GM18502 (cell line): ENCODE results near the gene TCEAL6.
"Not testable (repeated sequence)": the region's sequence is repeated elsewhere in the genome, so short reads cannot be mapped to it uniquely, and the experiment has no call there.

Experiments used
- ATAC-seq: cut with Tn5 transposase; IDR thresholded peaks from one replicate; pipeline ENCODE4 v1.9.1; 2021; ENCODE audit warnings: mild to moderate bottlenecking; ENCODE audit not compliant: unreplicated experiment, poor library complexity

Gene TCEAL6

GRCh38 chrX:102142274-102142673, at the start of gene TCEAL6:
Gene TCEAL6 (minus strand): TSS chrX:102142481.
- not testable (repeated sequence) for ATAC-seq

- no peak for ATAC-seq
Measured at GRCh38 chrX:102185967-102186720, 43.9 kb upstream of the TCEAL6 start.

- ATAC-seq: peak; percentile 98
Measured at GRCh38 chrX:102155806-102156179, 13.5 kb upstream of the TCEAL6 start, which contains the start of gene BEX5. Gene BEX5 (minus strand): TSS chrX:102155977. CDS start chrX:102154265, 1,712 bp downstream.

- peak; percentile 48 for ATAC-seq
Measured at GRCh38 chrX:102154900-102155805, 12.9 kb upstream of the TCEAL6 start.

GRCh38 chrX:102154218-102154860, 12.1 kb upstream of the TCEAL6 start:
- no peak for ATAC-seq

GRCh38 chrX:102141631-102142030, 650 bp downstream of the TCEAL6 start:
- not testable (repeated sequence) for ATAC-seq

- not testable (repeated sequence) for ATAC-seq
Measured at GRCh38 chrX:102140876-102141275, 1.4 kb downstream of the TCEAL6 start.

GRCh38 chrX:102138064-102138463, 4.2 kb downstream of the TCEAL6 start:
- no peak for ATAC-seq

- no peak for ATAC-seq
Measured at GRCh38 chrX:102129473-102129872, 12.8 kb downstream of the TCEAL6 start.

- ATAC-seq: no peak
Measured at GRCh38 chrX:102126863-102127262, 15.4 kb downstream of the TCEAL6 start.

GRCh38 chrX:102126080-102126818, 16.0 kb downstream of the TCEAL6 start:
- ATAC-seq: not testable (repeated sequence)

- ATAC-seq: not testable (repeated sequence)
Measured at GRCh38 chrX:102125436-102125835, 16.8 kb downstream of the TCEAL6 start, which contains the start of gene TCEAL2. Gene TCEAL2 (plus strand): TSS chrX:102125679. CDS start chrX:102126831, 1,152 bp downstream.

GRCh38 chrX:102125014-102125413, 17.3 kb downstream of the TCEAL6 start:
- ATAC-seq: not testable (repeated sequence)

- ATAC-seq: no peak
Measured at GRCh38 chrX:102115748-102116147, 26.5 kb downstream of the TCEAL6 start.

- ATAC-seq: no peak
Measured at GRCh38 chrX:102113367-102113766, 28.9 kb downstream of the TCEAL6 start.
